22Rv1 (cell line): ENCODE results near the gene MOCS2.

Experiments used
- H3K27ac ChIP-seq: fragments of 450-650 bp; 2 replicates; pipeline ENCODE4 v1.5.1; 2017
- ZFX ChIP-seq: fragments of 450-650 bp; IDR thresholded peaks from 2 replicates; pipeline ENCODE4 v1.6.1; 2017; ENCODE audit warnings: antibody characterized with exemption, borderline replicate concordance
- TF ChIP-seq, protein P1 (sequence below): fragments of 450-650 bp; IDR thresholded peaks from 2 replicates; pipeline ENCODE4 v1.5.1; 2017; ENCODE audit warnings: mild to moderate bottlenecking

MOCS2 gene

DNA sequence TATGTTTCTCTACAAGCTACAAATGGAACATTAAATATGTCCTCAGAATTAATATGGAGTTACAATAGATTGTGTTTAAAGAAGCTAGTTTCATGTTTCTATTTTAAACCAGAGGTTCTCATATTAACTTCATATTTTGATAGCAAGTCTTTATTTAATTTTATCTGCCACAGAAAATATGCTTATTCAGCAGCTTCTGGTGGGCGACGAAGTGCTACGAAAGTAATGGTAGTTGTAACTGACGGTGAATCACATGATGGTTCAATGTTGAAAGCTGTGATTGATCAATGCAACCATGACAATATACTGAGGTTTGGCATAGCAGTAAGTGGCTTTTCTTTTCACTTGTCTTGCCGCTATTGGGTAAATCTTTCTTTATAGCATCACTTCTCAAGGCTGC lies 54.2 kb downstream of the MOCS2 start:
- no peak for TF ChIP-seq ZFX
- TF ChIP-seq, protein P1, sequence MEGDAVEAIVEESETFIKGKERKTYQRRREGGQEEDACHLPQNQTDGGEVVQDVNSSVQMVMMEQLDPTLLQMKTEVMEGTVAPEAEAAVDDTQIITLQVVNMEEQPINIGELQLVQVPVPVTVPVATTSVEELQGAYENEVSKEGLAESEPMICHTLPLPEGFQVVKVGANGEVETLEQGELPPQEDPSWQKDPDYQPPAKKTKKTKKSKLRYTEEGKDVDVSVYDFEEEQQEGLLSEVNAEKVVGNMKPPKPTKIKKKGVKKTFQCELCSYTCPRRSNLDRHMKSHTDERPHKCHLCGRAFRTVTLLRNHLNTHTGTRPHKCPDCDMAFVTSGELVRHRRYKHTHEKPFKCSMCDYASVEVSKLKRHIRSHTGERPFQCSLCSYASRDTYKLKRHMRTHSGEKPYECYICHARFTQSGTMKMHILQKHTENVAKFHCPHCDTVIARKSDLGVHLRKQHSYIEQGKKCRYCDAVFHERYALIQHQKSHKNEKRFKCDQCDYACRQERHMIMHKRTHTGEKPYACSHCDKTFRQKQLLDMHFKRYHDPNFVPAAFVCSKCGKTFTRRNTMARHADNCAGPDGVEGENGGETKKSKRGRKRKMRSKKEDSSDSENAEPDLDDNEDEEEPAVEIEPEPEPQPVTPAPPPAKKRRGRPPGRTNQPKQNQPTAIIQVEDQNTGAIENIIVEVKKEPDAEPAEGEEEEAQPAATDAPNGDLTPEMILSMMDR: no peak

DNA sequence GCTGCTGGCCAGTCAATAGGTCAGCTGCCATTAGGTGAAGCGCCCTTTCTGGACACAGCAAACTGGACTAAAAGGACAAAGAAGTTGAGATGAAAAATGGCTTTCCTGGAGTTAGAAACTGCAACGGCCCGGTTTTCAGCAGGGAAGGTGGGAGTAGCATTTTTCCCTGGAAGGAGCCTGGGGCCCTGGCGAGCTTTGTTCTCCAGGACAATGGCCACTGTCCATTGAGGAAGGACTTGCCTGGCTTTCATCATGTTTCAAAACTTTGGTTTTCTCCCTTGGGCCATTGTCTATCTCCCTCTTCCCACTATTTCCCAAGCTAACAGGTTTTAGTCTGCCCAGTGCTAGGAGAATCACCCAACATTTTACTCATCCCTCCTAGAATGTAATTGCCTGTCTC lies 56.2 kb downstream of the MOCS2 start:
- no peak for TF ChIP-seq ZFX
- TF ChIP-seq, protein P1: no peak
- H3K27ac ChIP-seq: no peak overlapping the region

More for the DNA sequence above, 54.2 kb downstream of the MOCS2 start:
- H3K27ac ChIP-seq: no peak overlapping the region

GRCh38 chr5:53052499-53052898 lies 57.1 kb downstream of the MOCS2 start:
- no peak for TF ChIP-seq ZFX
- TF ChIP-seq, protein P1: no peak
- no peak overlapping the region for H3K27ac ChIP-seq

DNA sequence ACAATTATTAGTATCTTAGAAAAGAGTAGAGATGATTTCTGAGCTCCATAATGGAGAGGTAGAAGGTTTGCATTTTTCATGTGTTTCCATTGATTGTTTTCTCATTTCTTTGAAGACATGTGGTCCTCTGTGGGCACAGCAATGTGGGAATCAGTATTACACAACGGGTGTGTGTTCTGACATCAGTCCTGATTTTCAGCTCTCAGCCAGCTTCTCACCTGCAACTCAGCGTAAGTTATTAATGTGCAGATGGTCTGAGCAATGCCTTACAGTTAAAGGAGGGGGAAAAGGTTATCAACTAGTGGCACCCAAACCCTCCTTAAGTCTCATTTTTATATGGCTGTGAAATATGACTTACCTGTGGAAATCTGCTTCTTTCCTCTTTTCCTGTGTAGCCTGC lies 61.3 kb downstream of the MOCS2 start:
- no peak for TF ChIP-seq ZFX
- TF ChIP-seq, protein P1: no peak
- H3K27ac ChIP-seq: no peak overlapping the region
